ENCODE data around the gene OSBPL2.

The OSBPL2 gene

DNA sequence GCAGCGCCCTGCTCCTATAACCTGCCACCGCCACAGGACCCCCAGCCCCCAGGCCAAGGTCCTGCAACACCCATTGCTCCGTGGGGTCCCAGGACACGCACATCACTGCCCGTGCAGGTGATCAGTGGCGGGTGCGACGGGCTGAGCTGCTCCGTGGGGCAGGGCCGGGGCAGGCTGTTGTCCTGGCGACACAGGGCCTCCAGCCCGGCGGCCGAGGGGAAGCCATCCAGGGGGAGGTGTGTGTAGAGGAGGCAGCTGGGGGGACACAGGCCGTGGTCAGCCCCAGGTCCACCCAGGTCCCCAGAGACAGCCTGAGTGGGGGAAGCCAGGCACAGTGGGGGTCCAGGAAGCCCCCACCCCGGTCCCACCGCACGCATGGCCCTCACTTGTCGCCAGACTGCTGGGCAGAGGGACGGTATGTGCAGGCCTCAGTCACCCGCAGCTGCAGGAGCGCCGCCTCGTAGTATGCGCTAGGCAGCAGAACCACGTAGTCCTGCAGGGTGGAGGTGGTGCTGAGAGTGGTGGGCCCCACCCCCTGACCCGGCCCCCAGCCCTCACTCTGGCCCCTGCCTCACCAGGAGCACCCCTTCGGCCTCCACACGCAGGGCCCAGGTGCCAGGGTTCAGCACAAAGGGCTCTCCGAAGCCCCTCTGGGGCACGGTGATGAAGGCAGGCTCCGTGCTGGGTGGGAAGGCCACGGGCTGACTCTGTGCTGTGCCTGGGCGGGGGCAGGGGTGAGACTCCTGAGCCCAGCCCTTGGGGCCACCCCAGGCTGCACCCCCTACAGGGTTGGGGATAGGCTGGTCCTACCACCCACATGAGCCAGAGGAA, 94.9 kb downstream of the OSBPL2 start:
- TF ChIP-seq, protein P1, sequence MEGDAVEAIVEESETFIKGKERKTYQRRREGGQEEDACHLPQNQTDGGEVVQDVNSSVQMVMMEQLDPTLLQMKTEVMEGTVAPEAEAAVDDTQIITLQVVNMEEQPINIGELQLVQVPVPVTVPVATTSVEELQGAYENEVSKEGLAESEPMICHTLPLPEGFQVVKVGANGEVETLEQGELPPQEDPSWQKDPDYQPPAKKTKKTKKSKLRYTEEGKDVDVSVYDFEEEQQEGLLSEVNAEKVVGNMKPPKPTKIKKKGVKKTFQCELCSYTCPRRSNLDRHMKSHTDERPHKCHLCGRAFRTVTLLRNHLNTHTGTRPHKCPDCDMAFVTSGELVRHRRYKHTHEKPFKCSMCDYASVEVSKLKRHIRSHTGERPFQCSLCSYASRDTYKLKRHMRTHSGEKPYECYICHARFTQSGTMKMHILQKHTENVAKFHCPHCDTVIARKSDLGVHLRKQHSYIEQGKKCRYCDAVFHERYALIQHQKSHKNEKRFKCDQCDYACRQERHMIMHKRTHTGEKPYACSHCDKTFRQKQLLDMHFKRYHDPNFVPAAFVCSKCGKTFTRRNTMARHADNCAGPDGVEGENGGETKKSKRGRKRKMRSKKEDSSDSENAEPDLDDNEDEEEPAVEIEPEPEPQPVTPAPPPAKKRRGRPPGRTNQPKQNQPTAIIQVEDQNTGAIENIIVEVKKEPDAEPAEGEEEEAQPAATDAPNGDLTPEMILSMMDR (IDR thresholded peaks at IDR 0.05; ENCODE audit: low read depth, low read length), result no peak
- DNase-seq (ENCODE audit: extremely low read depth, low read depth), result no peak

DNA sequence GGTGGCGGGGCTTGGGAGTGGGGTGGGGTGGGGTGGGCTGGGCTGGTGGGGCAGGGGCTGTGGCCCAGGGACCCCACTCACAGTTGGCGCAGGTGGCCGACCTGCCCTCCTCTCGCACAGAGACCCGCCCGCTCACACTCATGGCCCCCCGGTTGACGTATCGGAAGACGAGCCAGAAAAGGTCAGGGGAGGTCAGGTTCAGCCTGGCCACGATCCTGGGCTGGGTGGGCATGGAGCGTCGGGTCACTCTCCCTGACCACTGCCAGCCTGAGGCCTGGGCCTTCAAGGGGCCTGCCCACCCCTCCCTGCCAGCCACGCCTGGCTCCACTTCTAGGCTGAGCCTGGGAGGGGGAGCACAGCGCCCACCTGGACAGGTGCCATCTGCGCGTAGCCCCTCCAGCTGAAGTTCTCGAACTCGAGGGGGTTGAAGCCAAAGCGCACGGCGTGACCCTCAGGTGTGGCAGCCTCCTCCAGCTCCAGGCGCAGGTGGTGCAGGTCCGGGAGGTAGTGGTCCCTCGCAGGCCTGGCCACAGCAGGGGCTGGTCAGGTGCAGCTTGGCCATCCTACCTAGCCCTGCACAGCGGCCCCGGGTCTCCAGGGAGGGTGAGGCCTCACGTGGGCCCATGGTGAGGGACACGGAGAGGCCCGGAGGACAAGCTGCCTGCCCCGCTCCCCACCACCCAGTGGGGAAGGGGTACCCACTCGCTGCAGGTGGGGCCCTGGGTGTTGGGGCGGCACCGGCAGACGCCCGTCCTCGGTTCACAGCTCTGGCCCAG, 95.7 kb downstream of the OSBPL2 start:
- TF ChIP-seq, protein P1 (IDR thresholded peaks at IDR 0.05; ENCODE audit: low read depth, low read length), result no peak
- DNase-seq (ENCODE audit: extremely low read depth, low read depth), result no peak

DNA sequence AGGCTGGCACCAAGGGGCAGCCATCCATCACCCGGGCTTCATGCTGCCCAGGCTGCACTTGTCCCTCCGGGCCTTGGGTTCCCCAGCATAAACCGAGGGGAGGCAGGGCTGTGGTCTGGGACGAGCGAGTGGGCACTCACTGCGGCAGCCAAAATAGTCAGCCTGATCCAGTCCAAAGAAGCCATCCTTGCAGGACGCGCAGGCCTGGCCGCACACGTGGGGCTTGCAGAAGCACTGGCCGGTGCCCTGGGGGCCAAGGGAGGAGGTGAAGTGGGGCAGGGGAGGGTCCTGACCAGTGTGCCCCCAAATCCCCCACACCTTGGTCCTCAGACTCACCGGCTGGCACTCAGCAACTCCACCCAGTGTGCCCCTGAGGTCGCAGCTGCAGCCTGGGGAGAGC, 96.6 kb downstream of the OSBPL2 start:
- DNase-seq (ENCODE audit: extremely low read depth, low read depth), result no peak
- TF ChIP-seq, protein P1 (IDR thresholded peaks at IDR 0.05; ENCODE audit: low read depth, low read length), result no peak

DNA sequence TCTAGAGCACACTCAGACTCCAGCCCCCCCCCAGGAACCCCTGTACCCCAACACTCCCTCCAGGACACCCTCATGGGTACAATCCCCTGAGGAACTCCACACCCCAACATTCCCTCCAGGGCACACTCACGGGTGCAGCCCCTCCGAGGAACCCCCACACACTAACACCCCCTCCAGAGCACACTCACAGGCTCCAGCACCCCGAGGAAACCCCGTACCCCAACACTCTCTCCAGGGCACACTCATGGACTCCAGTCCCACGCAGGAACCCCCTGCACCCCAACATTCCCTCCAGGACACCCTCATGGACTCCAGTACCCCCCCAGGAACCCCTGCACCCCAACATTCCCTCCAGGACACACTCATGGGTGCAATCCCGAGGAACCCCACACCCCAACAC, 97.2 kb downstream of the OSBPL2 start:
- TF ChIP-seq, protein P1 (IDR thresholded peaks at IDR 0.05; ENCODE audit: low read depth, low read length), result no peak

DNA sequence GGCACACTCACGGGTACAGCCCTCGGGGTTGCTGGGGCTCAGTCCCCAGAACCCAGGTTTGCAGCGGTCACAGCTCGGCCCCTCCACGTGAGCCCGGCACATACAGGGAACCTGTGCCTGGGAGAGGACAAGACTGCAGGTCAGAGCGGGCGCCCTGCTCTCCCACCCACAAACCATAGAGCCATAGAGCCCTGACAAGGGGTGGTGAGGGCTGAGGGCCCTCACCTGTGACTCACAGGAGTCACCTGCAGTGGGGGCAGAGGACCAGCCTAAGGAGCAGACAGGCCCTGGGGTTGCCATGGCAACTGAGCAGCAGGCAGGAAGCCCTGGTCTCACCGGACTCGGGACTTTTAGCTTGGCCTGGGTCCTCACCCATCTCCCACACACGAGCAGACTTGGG, 98.0 kb downstream of the OSBPL2 start:
- TF ChIP-seq, protein P1 (IDR thresholded peaks at IDR 0.05; ENCODE audit: low read depth, low read length), result no peak
- no peak for DNase-seq (ENCODE audit: extremely low read depth, low read depth)

More for the DNA sequence above, 97.2 kb downstream of the OSBPL2 start:
- DNase-seq (ENCODE audit: extremely low read depth, low read depth), result no peak

DNA sequence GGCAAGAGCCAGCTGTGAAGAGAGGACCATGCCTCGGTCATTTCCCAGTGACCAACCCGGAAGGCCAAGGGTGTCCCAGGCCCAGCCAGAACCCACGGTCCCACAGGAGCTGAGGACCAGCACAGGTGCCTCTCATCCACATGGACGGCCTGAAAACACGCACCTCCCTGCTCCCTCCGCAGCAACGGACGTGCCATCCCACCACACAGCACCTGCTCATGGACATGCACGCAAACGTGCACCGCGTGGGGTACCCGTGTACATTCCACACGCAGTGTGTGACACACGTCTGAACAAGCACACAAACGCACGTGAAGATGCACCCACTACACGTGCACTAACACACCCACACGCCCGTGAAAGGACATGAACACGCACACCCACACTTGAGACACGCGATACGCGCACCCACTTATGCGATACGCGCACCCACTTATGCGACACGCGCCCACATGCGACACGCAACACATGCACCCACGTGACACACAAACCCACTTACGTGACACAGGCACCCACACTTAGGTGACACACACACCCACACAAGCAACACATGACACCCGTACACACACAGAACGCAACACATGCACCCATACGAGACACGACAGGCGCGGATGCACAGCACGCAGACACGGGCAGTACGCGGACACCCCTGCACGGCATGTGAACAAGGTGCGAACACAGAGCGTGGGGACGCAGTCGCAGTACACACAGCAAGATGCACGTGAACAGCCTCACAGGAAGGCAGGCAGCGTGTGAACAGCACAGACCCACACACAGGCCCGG, 98.6 kb downstream of the OSBPL2 start:
- DNase-seq (ENCODE audit: extremely low read depth, low read depth), result no peak
- TF ChIP-seq, protein P1 (IDR thresholded peaks at IDR 0.05; ENCODE audit: low read depth, low read length), result no peak

Data from AG09319 (cell line).